ENCODE measurements around the gene VPREB3. TPM values are rescaled to one million over a fixed set of nuclear protein-coding genes. Genes with fewer than 3 reads are reported as not detected.

Gene VPREB3
- total and polyA plus RNA-seq, 2 donors (not counting 1 experiment from before 2014, with no cell fraction given): 92.7 to 461 TPM

- WGBS (ENCODE audit: insufficient coverage): 32% methylated on average over 5 of the region's 5 CpGs
- Histone ChIP-seq H3K4me2 (replicated peaks; ENCODE audit: low read depth, low read length, poor library complexity, severe bottlenecking) (peak overlapping the region; percentile 97), H2AFZ (ENCODE audit: insufficient read depth, low read depth, low read length, poor library complexity, severe bottlenecking) (peak overlapping the region; percentile 82), H3K27ac (ENCODE audit: low read length in 2 of 2) (peak overlapping the region; percentile 73 to 85), H4K20me1 (ENCODE audit: control insufficient read depth, insufficient read depth, low read length, poor library complexity, severe bottlenecking) (no peaks in the 10 kb centered on the region), H3K36me3 (replicated peaks in 1 of 2; ENCODE audit: control extremely low read depth in 1 of 2, control insufficient read depth in 1 of 2, extremely low read depth in 1 of 2, insufficient read depth in 2 of 2, low read length in 1 of 2) (peaks cover 0 to 2% of the 10 kb centered on the region in 2 experiments), H3K4me3 (ENCODE audit: control extremely low read depth in 1 of 5, extremely low read depth in 1 of 5, insufficient read depth in 1 of 5, low read depth in 2 of 5, low read length in 4 of 5) (peak overlapping the region in 4 of 5 experiments; percentile 63 to 86 (median 65)), H3K9me3 (ENCODE audit: control extremely low read depth in 1 of 3, control insufficient read depth in 2 of 3, insufficient read depth in 1 of 3, low read length in 2 of 3) (no peaks in the 10 kb centered on the region), H3K79me2 (ENCODE audit: control insufficient read depth, insufficient read depth, low read length) (peaks cover 39% of the 10 kb centered on the region), H3K27me3 (replicated peaks in 1 of 4; ENCODE audit: control extremely low read depth in 1 of 4, control insufficient read depth in 3 of 4, insufficient read depth in 4 of 4, low read length in 3 of 4) (no peaks in the 10 kb centered on the region), H3K9ac (ENCODE audit: low read length) (peak overlapping the region; percentile 89), H3K4me1 (ENCODE audit: control insufficient read depth in 2 of 2, insufficient read depth in 2 of 2, low read length in 2 of 2) (peaks cover 19 to 48% of the 10 kb centered on the region in 2 donors)
- no peaks in the 10 kb centered on the region for H3K27me3 Mint-ChIP-seq
- H3K4me3 Mint-ChIP-seq: peak overlapping the region; percentile 85
- TF ChIP-seq EZH2 (IDR thresholded peaks at IDR 0.05; ENCODE audit: borderline replicate concordance, insufficient read depth, low read depth, low read length, poor library complexity, severe bottlenecking) (no peak), CTCF (IDR thresholded peaks at IDR 0.05) (no peak)
- H3K4me1 Mint-ChIP-seq: peaks cover 51% of the 10 kb centered on the region
- intact Hi-C loops (cut with micrococcal nuclease): loop anchor here (1.0 kb wide), 1 partner anchor 33 kb away; no protein-coding TSS in a partner anchor
- peak overlapping the region; percentile 87 for H3K27ac Mint-ChIP-seq
- DNase-seq (no peak), ATAC-seq (ENCODE audit: low read depth) (no peak)
- H3K9me3 Mint-ChIP-seq (ENCODE audit: insufficient read depth): no peaks in the 10 kb centered on the region
- POLR2A ChIA-PET: interaction anchor here (0.6 to 8.1 kb wide), 11 partner anchors 17 to 260 kb away, joined by 4 to 174 read pairs (median 13); partner anchors contain the start of genes C22orf15, CHCHD10, DERL3 and MMP11
- CTCF ChIA-PET: interaction anchor here (0.9 to 13.0 kb wide), 6 partner anchors 13 to 99 kb away, joined by 3 to 188 read pairs (median 4); partner anchors contain the start of genes C22orf15, CHCHD10 and MMP11
These were observed 3.9 kb downstream of the VPREB3 start for GRCh38 chr22:23750367-23750713.

- Mint-ChIP-seq H3K27me3 (no peaks in the 10 kb centered on the region), H3K9me3 (ENCODE audit: insufficient read depth) (no peaks in the 10 kb centered on the region), H3K4me1 (peaks cover 48% of the 10 kb centered on the region), H3K4me3 (peak overlapping the region; percentile 85), H3K27ac (peak overlapping the region; percentile 76)
- Histone ChIP-seq H3K27ac (ENCODE audit: low read length in 2 of 2) (no peak overlapping the region), H3K4me1 (ENCODE audit: control insufficient read depth in 2 of 2, insufficient read depth in 2 of 2, low read length in 2 of 2) (peaks cover 15 to 44% of the 10 kb centered on the region in 2 donors), H3K36me3 (replicated peaks in 1 of 2; ENCODE audit: control extremely low read depth in 1 of 2, control insufficient read depth in 1 of 2, extremely low read depth in 1 of 2, insufficient read depth in 2 of 2, low read length in 1 of 2) (peaks cover 0 to 7% of the 10 kb centered on the region in 2 experiments), H3K79me2 (ENCODE audit: control insufficient read depth, insufficient read depth, low read length) (peaks cover 42% of the 10 kb centered on the region), H3K4me2 (replicated peaks; ENCODE audit: low read depth, low read length, poor library complexity, severe bottlenecking) (peak overlapping the region; percentile 97), H3K9me3 (ENCODE audit: control extremely low read depth in 1 of 3, control insufficient read depth in 2 of 3, insufficient read depth in 1 of 3, low read length in 2 of 3) (no peaks in the 10 kb centered on the region), H2AFZ (ENCODE audit: insufficient read depth, low read depth, low read length, poor library complexity, severe bottlenecking) (no peak overlapping the region), H3K9ac (ENCODE audit: low read length) (no peak overlapping the region), H3K4me3 (ENCODE audit: control extremely low read depth in 1 of 5, extremely low read depth in 1 of 5, insufficient read depth in 1 of 5, low read depth in 2 of 5, low read length in 4 of 5) (no peak overlapping the region), H4K20me1 (ENCODE audit: control insufficient read depth, insufficient read depth, low read length, poor library complexity, severe bottlenecking) (no peaks in the 10 kb centered on the region), H3K27me3 (replicated peaks in 1 of 4; ENCODE audit: control extremely low read depth in 1 of 4, control insufficient read depth in 3 of 4, insufficient read depth in 4 of 4, low read length in 3 of 4) (no peaks in the 10 kb centered on the region)
- ATAC-seq (ENCODE audit: low read depth) (no peak), DNase-seq (peak; percentile 10)
- WGBS (ENCODE audit: insufficient coverage): 94% methylated on average over 12 of the region's 12 CpGs
- CTCF ChIA-PET: interaction anchor here (0.7 to 13.0 kb wide), 4 partner anchors 12 to 76 kb away, joined by 3 to 188 read pairs (median 6); partner anchors contain the start of genes C22orf15, CHCHD10 and MMP11
- POLR2A ChIA-PET: interaction anchor here (1.3 to 8.1 kb wide), 4 partner anchors 17 to 108 kb away, joined by 4 to 174 read pairs (median 8); partner anchors contain the start of genes C22orf15, CHCHD10, MMP11 and SLC2A11
- intact Hi-C loops (cut with micrococcal nuclease): loop anchor here (1.0 kb wide), 1 partner anchor 33 kb away; no protein-coding TSS in a partner anchor
- no peak for TF ChIP-seq CTCF (IDR thresholded peaks at IDR 0.05)
- TF ChIP-seq EZH2 (IDR thresholded peaks at IDR 0.05; ENCODE audit: borderline replicate concordance, insufficient read depth, low read depth, low read length, poor library complexity, severe bottlenecking): no peak
These were observed 4.4 kb downstream of the VPREB3 start for GRCh38 chr22:23749841-23750301.

Data from B cell (primary cell).